ENCODE measurements around the gene ZNF526.

ZNF526 gene, protein sequence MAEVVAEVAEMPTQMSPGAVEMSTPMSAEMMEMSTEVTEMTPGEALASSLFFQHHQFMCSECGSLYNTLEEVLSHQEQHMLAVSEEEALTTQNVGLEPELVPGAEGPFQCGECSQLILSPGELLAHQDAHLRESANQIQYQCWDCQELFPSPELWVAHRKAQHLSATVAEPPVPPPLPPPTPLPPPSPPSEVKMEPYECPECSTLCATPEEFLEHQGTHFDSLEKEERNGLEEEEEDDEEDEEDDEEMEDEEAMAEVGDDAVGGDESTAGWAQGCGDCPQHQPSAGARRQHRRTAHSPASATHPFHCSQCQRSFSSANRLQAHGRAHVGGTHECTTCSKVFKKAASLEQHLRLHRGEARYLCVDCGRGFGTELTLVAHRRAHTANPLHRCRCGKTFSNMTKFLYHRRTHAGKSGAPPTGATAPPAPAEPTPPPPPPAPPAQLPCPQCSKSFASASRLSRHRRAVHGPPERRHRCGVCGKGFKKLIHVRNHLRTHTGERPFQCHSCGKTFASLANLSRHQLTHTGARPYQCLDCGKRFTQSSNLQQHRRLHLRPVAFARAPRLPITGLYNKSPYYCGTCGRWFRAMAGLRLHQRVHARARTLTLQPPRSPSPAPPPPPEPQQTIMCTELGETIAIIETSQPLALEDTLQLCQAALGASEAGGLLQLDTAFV

DNA sequence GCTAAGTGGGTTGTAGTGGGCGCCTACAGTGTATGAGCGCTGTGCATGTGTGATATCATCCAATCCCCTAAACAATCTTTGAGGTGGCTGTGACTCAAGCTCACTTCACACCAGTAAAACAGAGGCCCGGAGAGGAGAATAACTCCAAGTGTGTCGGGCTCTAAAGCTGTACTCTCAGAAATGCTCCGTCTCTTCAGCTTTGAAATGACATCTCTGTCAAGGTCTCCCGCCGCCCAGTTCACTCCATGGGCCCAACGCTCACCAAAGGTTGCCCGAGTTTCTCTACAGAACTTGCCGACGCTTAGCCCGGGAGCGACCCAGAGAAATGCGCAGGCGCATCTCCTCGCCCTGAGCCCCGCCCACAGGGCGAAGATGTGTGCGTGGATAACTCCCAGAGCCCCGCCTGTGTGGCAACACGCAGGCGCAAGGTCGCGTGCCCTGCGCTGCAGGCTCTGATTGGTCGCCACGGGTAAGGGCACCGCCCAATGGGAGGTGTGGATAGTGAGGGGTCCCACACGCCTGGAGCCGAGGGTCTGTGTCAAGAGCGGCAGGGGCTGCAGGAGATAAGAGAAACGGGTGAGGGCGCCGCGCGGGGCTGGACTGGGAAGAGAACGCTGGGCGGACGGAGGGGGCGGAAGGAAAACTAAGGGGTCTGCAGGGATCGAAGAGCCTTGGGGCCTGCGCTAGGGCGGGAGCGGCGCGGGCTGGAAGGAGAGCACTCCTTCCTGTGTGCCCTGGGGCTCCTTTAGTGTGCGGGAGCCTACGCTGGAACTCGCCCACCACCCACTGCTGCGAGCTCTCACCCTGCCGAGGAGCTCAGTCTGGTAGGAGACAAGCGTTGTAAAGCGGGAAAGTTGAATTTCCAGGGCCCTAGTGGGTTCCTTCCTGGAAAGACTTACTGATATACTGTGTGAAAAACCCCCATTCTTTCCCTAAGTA is at the start of gene ZNF526:
Gene ZNF526 (plus strand): TSS at position 501 of the 939 bp plus-strand sequence. CDS start 4,092 bp downstream, outside the sequence.
- DNase-seq: peak; percentile 95 to 97

DNA sequence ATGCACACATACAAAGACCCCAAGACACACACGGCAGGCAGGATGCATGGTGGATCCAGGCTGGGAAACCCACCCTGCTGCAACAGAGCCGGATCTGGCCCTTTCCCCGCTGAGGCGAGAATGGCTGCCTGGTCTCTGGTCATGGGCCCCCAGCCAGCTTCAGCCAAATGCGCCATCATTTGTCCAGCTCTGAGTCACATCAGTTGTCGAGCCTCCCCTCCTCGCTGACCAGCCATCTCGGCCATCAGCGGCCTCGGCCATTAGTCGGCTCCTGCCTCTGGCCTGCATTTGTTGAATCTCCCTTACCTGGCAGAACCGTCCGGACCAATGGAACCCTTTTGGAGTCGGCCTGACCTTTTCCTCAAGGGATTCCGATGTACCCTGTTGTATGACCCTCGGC is 49.4 kb upstream of the ZNF526 start:
- no peak for DNase-seq

DNA sequence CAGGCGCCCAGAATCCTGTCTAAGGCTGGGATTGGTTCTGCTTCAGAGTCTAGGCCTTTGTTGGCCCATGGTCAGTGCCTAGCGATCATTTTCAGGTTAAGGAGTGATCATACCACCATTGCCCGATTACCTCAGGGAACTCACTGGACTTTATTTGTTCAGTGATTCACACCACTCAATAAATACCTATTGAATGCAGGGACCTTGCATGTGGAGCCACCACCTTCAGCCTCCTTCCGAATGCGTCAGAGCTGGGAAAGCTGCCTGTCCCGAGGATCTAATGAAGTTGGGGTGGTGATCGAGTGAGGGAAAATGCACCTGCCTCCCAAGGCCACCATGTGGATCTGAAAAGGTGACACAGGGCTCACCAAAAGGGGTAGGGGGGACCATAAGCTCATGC is 47.9 kb upstream of the ZNF526 start:
- no peak for DNase-seq

DNA sequence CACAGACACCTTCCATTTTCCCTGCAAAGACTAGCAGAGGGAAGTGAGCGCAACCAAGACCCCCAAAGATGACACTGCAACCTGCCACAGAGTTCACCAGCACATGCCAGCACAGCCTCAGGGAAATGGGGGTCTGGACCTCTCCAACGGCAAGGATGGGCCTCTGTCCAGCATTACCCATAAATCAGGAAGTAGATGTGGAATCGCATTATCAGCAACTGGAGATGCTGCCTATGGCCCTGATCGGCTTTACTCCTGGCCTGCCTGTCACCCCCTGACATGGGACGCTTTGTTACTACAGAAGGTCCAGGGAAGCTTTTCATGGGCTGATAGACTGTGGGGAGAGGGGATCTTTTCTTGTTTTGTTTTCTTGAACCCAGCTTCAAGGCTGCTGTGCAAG is 46.4 kb upstream of the ZNF526 start:
- DNase-seq: no peak

DNA sequence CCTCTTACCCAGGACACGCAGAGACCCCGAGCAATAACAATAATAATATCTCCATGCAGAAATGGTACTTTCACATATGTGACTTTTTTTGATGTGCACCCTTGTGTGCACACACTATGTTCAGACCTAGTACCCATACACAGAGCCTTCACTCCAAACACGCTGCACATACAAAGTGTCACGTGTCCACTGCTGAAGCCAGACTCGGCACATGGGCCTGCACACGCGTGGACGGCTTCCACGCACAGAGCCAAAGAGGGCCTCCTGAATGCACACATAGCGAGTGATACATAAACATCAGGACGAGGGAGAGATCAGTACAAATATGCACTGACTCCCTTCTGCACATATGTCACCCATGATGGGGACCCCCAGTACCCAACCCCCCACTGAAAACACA is 45.9 kb upstream of the ZNF526 start:
- no peak for DNase-seq

DNA sequence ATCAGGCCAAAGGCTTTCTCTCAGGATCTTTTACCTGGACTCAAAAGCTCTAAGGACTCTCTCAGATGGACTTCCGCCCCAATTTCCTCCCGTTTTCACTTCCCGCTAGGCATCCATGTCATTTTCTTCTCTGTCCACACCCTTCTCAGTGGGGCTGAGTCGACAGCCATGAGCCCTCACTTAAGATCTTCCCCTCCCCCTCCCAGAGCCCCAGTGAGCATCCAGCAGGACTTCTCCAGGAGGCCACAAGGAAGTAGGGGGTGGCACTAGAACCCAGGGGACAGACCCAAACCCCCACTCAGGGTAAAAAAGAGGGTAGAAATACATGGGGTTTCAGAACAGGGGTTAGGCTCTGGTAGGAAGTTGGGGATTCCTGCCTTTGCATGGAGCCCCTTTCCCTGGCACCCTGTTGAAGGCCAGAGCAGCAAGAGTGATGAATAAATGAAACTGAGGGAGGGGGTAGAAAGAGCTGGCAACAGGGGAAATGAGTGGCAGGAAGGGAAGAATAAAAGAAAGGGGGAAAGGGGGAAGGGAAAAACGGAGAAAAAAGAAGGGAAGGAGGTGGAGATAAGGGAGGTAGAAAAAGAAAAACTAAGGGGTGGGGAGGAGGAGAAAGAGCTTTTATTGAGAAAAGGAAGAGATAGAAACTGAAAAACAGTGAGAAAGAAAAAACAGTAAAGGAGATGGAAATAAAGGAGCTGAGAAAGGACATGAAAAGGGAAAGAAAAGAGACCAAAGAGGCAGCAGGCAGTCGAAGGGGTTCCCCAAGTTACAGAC is 45.0 kb upstream of the ZNF526 start:
- DNase-seq: no peak

DNA sequence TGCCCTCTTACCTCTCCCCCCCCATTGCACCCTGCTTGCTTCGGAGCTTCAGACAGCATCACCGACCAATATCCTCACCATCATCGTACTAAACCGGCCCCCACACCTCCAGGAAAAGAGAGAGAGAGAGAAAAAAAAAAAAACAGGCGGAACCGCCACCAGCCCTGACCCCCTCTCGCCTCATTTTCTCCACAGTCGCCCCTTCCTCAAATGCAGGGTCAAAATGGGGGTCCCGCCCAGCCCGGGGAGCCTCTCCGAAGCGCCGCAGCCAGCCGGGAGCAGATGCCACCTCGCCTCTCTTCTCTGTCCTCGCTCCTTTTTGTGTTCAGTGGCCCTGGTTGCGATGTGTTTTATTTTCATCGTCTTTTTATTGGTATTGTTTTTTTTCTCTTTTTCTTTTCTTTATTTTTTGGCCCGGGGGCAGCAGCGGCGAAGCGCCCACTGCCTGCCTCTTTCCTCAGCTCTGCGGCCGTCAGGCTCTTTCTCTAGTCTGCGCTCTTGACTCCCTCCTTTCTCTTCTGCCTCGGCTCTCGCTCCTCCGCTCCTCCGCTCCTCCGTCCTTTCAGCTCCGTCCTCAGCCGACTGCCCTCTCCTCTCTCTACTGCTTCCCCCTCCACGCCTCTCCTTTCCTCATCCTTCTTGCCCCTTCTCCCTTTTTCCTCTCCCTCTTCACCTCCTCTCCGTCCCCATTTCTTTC is 44.0 kb upstream of the ZNF526 start:
- DNase-seq: peak in 1 of 2 experiments; percentile 13

DNA sequence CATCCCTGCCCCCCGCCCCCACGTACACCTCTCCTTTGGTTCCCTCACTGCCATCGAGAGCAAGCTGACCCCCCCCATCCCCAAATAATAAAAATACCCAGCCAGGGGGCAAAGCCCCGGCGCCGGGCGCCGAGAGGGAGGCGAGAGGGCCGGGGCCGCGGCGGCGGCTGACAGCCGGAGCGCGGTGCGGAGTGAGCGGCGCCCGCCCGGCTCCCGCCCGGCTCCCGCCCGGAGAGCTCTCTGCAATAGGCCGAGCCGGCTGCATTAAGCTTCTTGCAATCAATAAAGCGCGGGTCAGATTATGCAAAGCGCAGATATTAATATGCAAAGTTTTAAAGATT is 43.5 kb upstream of the ZNF526 start:
- DNase-seq: no peak

DNA sequence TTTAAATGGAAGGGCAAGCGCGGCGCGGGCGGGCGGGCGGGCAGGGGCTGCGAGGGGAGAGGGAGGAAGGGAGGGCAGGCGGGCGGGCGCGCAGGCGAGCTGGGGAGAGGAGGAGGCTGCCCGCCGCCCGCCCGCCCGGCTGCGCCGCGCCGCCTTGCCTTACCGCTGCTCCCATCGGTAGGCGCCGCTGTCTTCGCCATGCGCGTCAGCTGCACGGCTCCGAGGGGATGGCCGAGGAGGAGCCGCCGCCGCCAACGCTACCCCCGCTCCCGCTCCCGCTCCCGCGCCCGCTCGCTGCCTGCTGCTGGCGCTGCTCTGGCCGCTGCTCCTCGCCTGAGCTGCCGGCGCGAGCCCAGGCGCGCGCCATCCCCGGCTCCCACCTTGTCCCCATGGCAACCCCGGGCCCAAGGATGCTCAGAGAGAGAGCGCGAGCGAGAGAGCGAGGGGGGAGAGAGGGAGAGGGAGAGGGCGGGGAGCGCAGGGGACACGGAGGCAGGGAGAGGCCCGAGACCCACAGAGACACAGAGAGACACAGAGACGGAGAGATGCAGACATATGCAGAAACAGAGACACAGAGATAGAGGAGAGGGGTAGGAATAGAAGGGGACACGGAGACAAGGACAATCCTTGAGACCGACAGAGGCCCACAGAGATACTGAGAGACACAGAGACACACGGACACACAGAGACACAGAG is 43.0 kb upstream of the ZNF526 start:
- DNase-seq: peak; percentile 78 to 79

DNA sequence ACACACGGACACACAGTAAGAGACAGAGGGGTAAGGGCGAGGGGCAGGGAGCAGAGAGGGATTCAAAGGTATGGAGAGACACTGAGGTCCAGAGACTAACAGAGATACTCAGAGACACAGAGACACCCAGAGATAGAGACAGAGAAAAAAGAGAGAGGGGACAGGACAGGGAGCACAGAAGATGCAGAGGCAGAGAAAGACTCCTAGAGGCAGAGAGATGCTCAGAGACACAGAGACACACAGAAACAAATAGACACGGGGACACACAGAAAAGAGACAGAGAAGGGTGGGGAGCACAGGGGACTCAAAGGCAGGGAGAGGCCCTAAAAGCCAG is 42.5 kb upstream of the ZNF526 start:
- no peak for DNase-seq

DNA sequence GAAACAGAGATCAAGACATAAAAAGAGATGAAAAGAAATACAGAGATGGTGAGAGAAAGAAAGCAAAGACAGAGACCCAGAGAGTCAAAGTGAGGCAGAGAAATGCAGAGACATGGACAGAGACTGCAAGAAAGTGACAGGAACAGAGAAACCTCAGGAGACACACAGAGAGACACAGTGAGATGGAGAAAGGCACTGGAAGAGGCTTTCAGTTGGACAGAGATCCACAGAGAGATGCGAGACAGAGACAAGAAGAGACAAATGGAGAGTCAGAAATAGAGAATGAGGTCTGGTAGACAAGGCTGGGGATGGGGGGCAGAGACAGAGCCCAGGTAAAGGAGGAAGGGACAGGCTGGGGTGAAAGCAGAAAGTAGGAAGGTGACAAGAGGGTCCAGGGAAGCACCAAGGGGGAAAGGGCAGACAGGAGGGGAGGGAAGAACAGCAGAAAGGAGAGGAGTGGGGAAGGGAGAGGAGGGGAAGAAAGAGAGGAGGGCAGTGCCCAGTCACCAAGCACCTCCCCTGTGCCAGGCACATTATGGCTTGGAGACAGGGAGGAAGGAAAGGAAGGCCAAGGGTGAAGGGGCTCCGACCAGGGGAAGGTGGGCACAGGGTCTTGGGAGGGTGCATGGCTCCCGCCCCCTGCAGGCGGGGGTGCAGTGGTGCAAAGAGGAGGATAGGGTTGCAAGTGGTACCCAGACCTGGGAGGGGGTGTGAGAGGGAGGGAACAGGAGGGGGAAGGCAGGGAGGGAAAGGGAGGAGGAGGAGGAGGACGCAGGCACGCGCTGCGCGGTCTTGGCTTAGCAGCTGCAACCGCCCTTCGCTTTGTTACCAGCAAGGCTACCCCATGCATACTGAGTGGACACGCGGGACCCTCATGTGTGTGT is 41.1 kb upstream of the ZNF526 start:
- no peak for DNase-seq

DNA sequence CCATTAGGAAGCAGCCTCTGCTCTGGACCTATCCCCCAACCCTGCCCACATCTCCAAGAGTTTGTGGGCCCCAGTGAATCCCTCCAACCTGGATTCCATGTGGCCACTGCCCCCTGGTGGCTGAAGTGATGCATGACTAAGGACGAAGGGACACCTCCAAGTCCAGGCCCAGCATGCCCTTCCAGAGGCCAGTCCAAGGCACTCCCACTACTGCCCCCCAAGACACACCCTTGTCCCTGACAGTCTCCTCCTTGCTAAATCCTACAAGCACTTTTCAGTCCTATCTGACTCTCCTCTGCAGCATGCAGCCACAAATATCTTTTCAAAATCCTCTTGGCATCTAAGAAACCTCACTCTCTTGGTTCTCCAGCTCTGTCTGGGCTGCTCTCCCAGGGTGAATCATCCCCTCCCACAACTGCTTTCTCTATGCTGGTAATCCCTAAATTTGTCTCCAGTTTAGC is 35.7 kb upstream of the ZNF526 start:
- peak; percentile 71 to 79 for DNase-seq

DNA sequence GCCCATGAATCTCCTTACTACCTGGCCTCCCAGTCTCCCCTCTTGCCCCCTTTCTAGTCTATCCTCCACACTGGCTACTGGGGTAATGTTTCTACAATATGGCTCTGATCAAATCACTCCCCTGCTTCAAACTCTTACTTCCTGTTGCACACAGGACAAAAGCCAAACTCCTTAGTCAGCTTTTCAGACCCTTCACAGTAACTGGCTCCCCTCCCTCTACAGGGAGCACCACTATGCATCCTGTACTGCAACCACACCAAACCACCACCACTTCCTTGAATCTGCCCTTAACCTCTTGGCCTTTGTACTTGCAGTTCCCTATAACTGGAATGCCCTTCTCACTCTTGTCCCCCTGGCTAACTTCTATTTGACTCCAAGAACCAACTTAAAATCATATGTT is 34.8 kb upstream of the ZNF526 start:
- DNase-seq: no peak

DNA sequence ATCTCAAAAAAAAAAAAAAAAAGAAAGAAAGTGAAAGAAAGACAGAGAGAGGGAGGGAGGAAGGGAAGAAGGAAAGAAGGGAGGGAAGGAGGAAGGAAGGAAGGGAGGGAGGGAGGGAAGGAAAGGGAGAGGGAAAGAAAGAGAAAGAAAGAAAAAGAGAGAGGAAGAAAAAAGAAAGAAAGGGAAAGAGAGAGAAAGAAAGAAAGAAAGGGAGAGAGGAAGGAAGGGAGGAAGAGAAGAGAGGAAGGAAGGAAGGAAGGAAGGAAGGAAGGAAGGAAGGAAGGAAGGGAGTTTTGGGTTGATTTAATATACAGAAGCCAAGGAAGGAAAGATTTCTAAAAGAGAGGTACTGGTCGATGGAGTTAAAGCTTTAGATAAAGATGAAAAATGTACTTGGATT is 31.4 kb upstream of the ZNF526 start:
- DNase-seq: no peak

DNA sequence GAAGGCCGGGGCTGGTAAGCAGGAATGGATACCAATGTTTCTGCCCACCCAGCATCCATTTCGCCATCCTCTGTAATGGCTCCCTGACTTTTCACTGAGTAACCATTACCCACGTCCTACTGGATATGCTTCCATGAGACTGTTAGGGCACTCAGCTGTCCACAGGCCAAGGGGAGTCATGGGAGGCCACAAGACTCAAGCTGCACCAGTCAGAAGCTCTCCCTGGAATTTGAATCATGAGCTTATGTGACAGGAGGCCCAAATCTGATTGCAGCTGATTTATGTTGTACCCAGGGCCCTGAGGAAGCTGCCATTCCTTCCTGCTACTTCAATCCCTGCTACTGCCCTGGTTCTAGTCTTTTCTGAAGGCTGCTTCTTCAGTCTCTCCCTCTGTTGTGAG is 31.0 kb upstream of the ZNF526 start:
- no peak for DNase-seq

DNA sequence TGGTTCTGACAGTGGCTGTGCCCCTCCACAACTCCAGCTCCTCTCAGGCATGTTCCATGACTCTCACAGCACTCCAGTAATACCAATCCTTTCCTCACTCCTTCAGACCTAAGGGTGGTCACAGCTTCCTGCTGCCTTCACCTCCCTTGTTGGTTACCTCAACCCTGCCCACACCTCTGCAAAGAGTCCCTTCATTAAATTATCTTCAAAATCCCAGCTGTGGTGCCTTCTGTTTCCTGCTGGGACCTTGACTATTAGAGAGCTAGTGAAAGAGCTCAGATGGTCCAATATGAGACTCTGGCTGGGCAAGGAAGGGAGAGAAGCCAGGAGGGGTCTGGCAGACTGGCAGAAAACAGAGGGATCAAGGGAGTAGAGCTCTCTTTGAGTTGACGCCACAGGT is 28.8 kb upstream of the ZNF526 start:
- DNase-seq: no peak

DNA sequence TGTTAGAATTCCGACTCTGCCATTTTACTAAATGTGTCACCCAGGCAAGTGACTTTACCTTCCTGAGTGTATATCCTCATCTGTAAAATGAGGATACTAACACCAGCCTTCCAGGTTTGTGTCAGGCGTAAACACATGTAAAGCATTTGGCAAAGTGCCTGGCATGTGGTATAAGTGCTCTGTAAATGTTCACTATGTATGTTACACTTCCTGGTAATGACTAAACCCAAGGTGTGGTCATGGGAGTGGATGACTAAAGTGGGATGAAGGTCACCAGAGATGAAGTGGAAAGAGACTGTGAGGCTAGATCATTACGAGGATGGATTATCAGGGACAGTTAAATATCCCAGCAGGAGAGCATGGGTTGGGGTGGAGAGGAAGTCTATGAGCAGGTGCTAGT is 28.3 kb upstream of the ZNF526 start:
- peak; percentile 38 to 66 for DNase-seq

DNA sequence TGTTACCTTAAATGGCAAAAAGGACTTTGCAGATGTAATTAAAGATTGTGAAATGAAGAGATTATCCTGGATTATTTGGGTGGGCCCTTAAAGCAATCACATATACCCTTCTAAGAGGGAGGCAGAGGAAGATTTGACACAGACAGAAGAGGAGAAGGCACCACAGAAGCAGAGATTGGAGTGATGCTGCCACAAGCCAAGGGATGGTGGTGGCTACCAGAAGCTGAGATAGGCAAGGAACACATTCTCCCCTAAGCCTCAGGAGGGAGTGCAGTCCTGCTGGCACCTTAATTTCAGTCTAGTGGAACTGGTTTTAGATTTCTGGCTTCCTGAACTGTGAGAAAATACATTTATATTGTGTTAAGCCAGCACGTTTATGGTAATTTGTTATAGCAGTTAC is 26.8 kb upstream of the ZNF526 start:
- no peak for DNase-seq

DNA sequence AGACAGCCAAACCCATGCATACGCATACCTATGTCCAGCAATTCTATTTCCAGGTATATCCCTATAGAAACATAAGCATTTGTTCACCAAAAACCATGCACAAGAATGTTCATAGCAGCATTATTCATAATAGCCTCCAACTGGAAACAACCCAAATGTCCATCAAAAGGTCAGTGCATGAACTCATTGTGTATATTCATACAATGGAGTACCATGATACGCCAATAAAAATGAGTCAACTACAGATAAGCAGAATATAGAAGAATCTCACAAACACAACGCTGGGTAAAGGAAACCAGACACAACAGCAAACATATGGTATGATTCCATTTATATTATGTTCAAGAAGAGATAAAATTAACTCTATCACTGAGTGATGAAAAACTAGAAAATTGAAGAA is 26.4 kb upstream of the ZNF526 start:
- no peak for DNase-seq

Data from NCI-H2081 (cell line).